Liver (tissue), 4 donors: ENCODE data around the gene ZNF470. TPM values are rescaled to one million over a fixed set of nuclear protein-coding genes. Genes with fewer than 3 reads are reported as not detected.

Experiments used
- polyA plus RNA-seq, 2 donors: library from polyadenylated mRNA; stranded (reverse) in 1 of 2; unstranded in 1 of 2; fragments of 200-250 nt in 1 of 2; fragments of >200 nt in 1 of 2; fragmentation: Nextera tagmentation in 1 of 2; extraction: Ambion mirVana in 1 of 2; gene quantifications; one replicate each; pipeline versions ENCODE4 v1.2.1 to v1.2.3, GENCODE V29; 2013 to 2015
- total RNA-seq, 2 donors: library from RNA; depleted of rRNA; stranded (reverse); fragments of >200 nt; gene quantifications; one replicate each; pipeline ENCODE4 v1.2.3, GENCODE V29; 2014
- donor health status: healthy.
- donor health status: healthy.
- donor health status: healthy.

Gene ZNF470
- total and polyA plus RNA-seq, 4 donors = 0.95 to 2.8 (median 1.5) TPM

Other genes with a start within 250 kb of the ZNF470 start
- gene ZNF582, start 173.9 kb upstream of the ZNF470 start, total RNA-seq = 1 to 10 TPM; 1.3 to 2.1 TPM
- 1 to 10 TPM; 1.3 to 1.5 TPM for gene ZNF582, start 173.9 kb upstream of the ZNF470 start, polyA plus RNA-seq
- gene ZNF583, start 163.1 kb upstream of the ZNF470 start, total RNA-seq = 1 to 10 TPM; 2.3 to 2.5 TPM
- 1 to 10 TPM in 1 of 2 donors, under 1 TPM in 1; 0.75 to 1.5 TPM for gene ZNF583, start 163.1 kb upstream of the ZNF470 start, polyA plus RNA-seq
- 1 to 10 TPM; 1.3 to 1.7 TPM for gene ZNF667, start 90.1 kb upstream of the ZNF470 start, total RNA-seq
- under 1 TPM; 0.31 to 0.58 TPM for gene ZNF667, start 90.1 kb upstream of the ZNF470 start, polyA plus RNA-seq
- 1 to 10 TPM; 1.0 to 2.3 TPM for gene ZNF471, start 59.6 kb upstream of the ZNF470 start, total RNA-seq
- under 1 TPM; 0.77 to 0.89 TPM for gene ZNF471, start 59.6 kb upstream of the ZNF470 start, polyA plus RNA-seq
- gene ZFP28, start 28.5 kb upstream of the ZNF470 start, total RNA-seq = 1 to 10 TPM; 1.2 to 1.3 TPM
- under 1 TPM; 0.47 TPM for gene ZFP28, start 28.5 kb upstream of the ZNF470 start, polyA plus RNA-seq
- gene ZNF71, start 27.8 kb downstream of the ZNF470 start, total RNA-seq = 1 to 10 TPM; 2.2 to 3.4 TPM
- 1 to 10 TPM in 1 of 2 donors, under 1 TPM in 1; 0.46 to 1.4 TPM for gene ZNF71, start 27.8 kb downstream of the ZNF470 start, polyA plus RNA-seq
- gene SMIM17, start 75.7 kb downstream of the ZNF470 start, total RNA-seq = under 1 TPM in 1 of 2 donors, not detected in 1; 0.28 TPM
- not detected for gene SMIM17, start 75.7 kb downstream of the ZNF470 start, polyA plus RNA-seq
- gene ZNF835, start 104.3 kb downstream of the ZNF470 start, total RNA-seq = 1 to 10 TPM; 1.2 to 2.3 TPM
- under 1 TPM; 0.19 to 0.35 TPM for gene ZNF835, start 104.3 kb downstream of the ZNF470 start, polyA plus RNA-seq